ENCODE data around the gene OPN1LW.
"Not testable (repeated sequence)": the region's sequence is repeated elsewhere in the genome, so short reads cannot be mapped to it uniquely, and the experiment has no call there.

OPN1LW gene

GRCh38 chrX:154135458-154136229 lies 8.4 kb upstream of the OPN1LW start:
- DNase-seq = no peak

DNA sequence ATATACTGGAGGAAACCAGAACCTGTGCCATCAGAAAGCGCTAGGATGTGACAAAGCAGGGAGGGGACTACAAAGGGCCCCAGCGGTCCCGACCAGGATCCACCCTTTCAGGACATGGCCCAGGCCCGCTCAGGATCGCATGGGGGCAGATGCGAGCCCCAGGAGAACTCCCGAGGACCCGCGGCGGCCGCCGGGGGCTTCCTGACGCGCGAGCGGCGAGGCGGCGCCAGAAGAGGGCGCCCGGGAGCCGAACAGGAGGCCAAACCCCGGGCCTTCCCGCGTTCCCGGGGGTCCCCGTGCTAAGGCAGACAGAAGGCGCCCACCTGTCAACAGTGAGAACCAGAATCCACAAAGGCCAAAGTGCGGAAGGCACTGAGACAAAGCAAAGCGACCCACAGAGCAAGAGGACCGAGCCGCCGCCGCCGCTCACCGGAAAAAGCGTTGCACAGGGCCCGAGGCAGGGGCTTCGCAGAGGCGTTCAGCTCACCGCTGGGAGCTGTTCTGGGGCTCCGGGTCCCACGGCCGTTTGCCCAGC lies 7.3 kb upstream of the OPN1LW start:
- DNase-seq = peak; percentile 68

- DNase-seq = no peak
Measured at GRCh38 chrX:154138857-154139256, 5.2 kb upstream of the OPN1LW start.

DNA sequence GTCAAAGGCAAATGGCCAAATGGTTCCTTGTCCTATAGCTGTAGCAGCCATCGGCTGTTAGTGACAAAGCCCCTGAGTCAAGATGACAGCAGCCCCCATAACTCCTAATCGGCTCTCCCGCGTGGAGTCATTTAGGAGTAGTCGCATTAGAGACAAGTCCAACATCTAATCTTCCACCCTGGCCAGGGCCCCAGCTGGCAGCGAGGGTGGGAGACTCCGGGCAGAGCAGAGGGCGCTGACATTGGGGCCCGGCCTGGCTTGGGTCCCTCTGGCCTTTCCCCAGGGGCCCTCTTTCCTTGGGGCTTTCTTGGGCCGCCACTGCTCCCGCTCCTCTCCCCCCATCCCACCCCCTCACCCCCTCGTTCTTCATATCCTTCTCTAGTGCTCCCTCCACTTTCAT lies 3.8 kb upstream of the OPN1LW start:
- no peak for DNase-seq

DNA sequence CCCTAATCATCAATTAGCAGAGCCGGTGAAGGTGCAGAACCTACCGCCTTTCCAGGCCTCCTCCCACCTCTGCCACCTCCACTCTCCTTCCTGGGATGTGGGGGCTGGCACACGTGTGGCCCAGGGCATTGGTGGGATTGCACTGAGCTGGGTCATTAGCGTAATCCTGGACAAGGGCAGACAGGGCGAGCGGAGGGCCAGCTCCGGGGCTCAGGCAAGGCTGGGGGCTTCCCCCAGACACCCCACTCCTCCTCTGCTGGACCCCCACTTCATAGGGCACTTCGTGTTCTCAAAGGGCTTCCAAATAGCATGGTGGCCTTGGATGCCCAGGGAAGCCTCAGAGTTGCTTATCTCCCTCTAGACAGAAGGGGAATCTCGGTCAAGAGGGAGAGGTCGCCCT lies 3.3 kb upstream of the OPN1LW start:
- DNase-seq = no peak

DNA sequence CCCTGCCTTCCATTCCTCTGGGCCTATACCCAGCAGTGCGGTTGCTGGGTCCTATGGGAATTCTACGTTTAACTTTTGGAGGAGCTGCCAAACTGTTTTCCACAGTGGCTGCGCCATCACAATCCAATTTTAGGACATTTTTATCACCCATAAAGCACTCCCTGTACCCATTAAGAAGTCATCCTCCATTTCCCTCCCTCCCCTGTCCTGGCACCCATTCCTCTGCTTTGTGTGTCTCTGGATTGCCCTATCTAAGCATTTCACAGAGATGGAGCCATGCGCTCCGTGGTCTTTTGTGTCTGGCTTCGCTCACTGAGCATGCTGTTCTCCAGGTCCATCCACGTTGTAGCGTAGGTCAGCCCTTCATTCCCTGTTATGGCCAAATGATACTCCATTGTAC lies 1.7 kb upstream of the OPN1LW start:
- DNase-seq = no peak

GRCh38 chrX:154142950-154143745 lies 895 bp upstream of the OPN1LW start:
- no peak for DNase-seq

GRCh38 chrX:154151030-154151429 lies 7.0 kb downstream of the OPN1LW start:
- not testable (repeated sequence) for DNase-seq

DNA sequence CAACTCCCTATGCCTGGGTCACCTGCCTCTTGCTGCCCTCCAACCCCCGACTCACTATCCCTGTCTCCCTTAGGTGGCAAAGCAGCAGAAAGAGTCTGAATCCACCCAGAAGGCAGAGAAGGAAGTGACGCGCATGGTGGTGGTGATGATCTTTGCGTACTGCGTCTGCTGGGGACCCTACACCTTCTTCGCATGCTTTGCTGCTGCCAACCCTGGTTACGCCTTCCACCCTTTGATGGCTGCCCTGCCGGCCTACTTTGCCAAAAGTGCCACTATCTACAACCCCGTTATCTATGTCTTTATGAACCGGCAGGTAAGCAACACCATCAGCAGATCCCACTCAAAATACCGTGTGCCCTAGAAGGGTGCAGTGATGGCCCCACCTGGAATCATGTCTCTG lies 12.2 kb downstream of the OPN1LW start:
- not testable (repeated sequence) for DNase-seq

DNA sequence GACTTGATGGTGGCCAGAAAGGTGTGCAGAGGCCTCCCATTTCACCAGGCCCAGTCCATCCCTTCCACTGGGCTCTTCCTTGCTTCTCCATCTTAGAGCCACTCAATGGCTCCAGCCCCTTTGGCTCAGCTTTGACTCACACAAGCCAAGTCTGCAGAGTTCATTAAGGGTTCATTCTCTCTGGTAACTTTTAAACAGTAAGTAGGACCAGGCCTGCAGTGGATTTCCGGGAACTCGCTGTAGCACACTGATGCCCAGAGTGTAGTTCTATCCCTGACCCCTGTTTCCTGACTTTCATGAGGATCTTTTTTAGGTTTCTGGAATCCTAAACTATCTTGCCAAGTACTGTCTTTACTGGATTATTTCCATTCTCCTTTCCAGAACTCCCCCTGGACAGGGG lies 13.2 kb downstream of the OPN1LW start:
- not testable (repeated sequence) for DNase-seq

DNA sequence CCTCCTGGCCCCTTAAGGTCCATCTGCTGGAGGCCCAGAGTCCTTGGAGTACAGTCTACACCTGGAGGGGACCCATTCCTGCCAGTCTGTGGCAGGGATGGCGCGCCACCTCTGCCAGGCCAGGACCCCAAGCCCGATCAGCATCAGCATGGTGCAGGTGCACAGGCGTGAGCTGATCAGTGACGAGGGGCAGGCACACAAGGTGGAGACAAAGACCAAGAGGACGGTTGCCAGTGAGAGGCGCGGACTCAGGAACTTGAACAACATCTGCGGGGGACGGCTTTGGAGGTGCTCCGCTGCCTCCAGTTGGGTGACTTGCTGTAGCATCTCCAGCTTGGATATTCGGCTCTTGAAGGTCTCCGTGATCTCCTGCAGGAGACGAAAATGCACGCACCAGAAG lies 15.3 kb downstream of the OPN1LW start:
- not testable (repeated sequence) for DNase-seq

- not testable (repeated sequence) for DNase-seq
Measured at GRCh38 chrX:154164902-154165301, 20.9 kb downstream of the OPN1LW start.

DNA sequence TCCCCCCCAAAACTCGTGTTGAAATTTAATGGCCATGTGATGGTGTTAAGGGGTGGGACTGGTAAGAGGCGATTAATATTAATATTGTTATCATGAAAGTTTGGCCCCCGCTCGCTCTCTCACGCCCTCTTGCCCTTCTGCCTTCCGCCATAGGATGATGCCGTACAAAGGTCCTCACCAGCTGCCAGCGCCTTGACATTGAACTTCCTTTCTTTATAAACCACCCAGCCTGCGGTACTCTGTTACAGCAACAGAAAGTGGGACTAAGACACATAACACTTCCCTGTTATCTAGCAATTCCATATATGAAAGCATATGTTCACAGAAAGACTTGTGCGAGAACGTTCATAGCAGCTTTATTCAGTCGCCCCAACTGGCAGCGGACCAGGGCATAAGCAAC lies 24.3 kb downstream of the OPN1LW start:
- not testable (repeated sequence) for DNase-seq

DNA sequence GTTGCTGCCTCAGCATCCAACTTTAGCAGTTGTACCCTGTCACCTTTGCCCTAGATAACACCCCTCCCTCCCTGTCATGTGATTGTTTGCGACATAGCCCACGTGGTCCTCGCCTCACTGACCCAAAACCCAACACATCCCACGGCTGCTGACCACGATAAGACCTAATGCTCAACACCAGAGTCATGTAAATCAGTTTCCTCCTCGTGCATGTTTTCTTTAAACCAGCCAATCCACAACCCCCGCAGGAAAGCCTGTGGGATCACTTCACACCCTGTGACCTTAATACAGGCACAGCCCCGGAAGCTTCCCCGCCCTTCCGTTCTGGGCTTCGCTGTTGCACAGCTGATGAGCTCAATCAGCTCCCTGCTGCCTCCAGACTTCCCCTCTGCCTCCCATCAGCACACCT lies 28.5 kb downstream of the OPN1LW start:
- DNase-seq = not testable (repeated sequence)

DNA sequence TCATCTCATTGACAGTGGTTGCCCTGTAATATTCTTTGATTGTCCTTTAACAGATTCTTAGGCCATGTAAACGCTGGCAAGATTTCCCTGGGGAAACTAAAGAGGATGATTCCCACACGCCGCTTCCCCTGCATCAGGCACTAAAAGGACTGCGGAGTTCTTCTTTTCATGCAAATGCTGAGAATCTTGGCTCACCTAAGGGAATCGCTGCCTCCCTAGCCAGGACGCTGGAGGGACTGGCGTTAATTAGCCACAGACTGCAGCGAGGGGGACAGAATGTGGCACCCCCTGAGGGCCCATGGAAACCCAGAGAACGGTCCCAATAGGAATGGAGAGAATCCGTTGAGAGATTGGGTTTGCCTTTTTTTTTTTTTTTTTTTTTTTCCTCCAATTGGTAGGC lies 30.3 kb downstream of the OPN1LW start:
- not testable (repeated sequence) for DNase-seq

DNA sequence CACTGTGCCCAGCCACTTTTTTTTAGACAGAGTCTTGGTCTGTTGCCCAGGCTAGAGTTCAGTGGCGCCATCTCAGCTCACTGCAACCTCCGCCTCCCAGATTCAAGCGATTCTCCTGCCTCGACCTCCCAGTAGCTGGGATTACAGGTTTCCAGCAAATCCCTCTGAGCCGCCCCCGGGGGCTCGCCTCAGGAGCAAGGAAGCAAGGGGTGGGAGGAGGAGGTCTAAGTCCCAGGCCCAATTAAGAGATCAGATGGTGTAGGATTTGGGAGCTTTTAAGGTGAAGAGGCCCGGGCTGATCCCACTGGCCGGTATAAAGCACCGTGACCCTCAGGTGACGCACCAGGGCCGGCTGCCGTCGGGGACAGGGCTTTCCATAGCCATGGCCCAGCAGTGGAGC lies 38.3 kb downstream of the OPN1LW start, which contains the start of gene OPN1MW:
OPN1MW (plus strand) TSS at position 301 of the 400 bp plus-strand sequence; CDS start at position 383, 82 bp downstream.
- not testable (repeated sequence) for DNase-seq

- not testable (repeated sequence) for DNase-seq
Measured at GRCh38 chrX:154183794-154184193, 39.8 kb downstream of the OPN1LW start.

- DNase-seq = not testable (repeated sequence)
Measured at GRCh38 chrX:154192846-154193245, 48.8 kb downstream of the OPN1LW start.

GRCh38 chrX:154194316-154194715 lies 50.3 kb downstream of the OPN1LW start:
- not testable (repeated sequence) for DNase-seq

DNA sequence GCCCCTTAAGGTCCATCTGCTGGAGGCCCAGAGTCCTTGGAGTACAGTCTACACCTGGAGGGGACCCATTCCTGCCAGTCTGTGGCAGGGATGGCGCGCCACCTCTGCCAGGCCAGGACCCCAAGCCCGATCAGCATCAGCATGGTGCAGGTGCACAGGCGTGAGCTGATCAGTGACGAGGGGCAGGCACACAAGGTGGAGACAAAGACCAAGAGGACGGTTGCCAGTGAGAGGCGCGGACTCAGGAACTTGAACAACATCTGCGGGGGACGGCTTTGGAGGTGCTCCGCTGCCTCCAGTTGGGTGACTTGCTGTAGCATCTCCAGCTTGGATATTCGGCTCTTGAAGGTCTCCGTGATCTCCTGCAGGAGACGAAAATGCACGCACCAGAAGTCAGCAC lies 52.4 kb downstream of the OPN1LW start:
- DNase-seq = not testable (repeated sequence)

All from stimulated activated CD4-positive, alpha-beta T cell treated with anti-CD3 and anti-CD28 coated beads, Interleukin-4, amount 100 ng/mL, for 1 hour (primary cell).